Vagina (tissue), 2 donors: ENCODE measurements around the gene RFTN1.

ENCODE experiments used
- POLR2A ChIP-seq, 2 donors: fragments of 450-650 bp; IDR thresholded peaks; one replicate each; pipeline ENCODE4 v1.6.1; 2017; ENCODE audit warnings: antibody characterized with exemption in 2 of 2, mild to moderate bottlenecking in 2 of 2, moderate library complexity in 2 of 2
- POLR2AphosphoS5 ChIP-seq, 2 donors: sonication (generic); formaldehyde crosslinking; IDR thresholded peaks; one replicate each; pipeline ENCODE4 v1.9.0; 2017; ENCODE audit warnings: antibody characterized with exemption in 2 of 2, mild to moderate bottlenecking in 2 of 2, low read depth in 1 of 2; ENCODE audit not compliant: insufficient read depth in 1 of 2
- TF ChIP-seq, protein P1 (sequence below), 3 experiments: fragments of 450-650 bp in 2 of 3; fragments of 200-600 bp in 1 of 3; sonication (generic) in 1 of 3; IDR thresholded peaks; one replicate each; pipeline ENCODE4 v1.5.1; 2017 to 2019; ENCODE audit warnings: antibody characterized with exemption in 3 of 3, mild to moderate bottlenecking in 2 of 3, moderate library complexity in 2 of 3

- TF ChIP-seq, protein P1, sequence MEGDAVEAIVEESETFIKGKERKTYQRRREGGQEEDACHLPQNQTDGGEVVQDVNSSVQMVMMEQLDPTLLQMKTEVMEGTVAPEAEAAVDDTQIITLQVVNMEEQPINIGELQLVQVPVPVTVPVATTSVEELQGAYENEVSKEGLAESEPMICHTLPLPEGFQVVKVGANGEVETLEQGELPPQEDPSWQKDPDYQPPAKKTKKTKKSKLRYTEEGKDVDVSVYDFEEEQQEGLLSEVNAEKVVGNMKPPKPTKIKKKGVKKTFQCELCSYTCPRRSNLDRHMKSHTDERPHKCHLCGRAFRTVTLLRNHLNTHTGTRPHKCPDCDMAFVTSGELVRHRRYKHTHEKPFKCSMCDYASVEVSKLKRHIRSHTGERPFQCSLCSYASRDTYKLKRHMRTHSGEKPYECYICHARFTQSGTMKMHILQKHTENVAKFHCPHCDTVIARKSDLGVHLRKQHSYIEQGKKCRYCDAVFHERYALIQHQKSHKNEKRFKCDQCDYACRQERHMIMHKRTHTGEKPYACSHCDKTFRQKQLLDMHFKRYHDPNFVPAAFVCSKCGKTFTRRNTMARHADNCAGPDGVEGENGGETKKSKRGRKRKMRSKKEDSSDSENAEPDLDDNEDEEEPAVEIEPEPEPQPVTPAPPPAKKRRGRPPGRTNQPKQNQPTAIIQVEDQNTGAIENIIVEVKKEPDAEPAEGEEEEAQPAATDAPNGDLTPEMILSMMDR (IDR thresholded peaks at IDR 0.05), result no peak
- no peak for TF ChIP-seq POLR2A (IDR thresholded peaks at IDR 0.05)
- no peak for TF ChIP-seq POLR2AphosphoS5 (IDR thresholded peaks at IDR 0.05; ENCODE audit: insufficient read depth in 1 of 2, low read depth in 1 of 2)
Measured at GRCh38 chr3:16394639-16395038, 118.9 kb downstream of the RFTN1 start.
